Measurements from ENCODE around the gene LPCAT1.
A peak's percentile ranks its signal among the peaks of the same experiment; 100 is the strongest.
"Not testable (repeated sequence)": the region's sequence is repeated elsewhere in the genome, so short reads cannot be mapped to it uniquely, and the experiment has no call there.

The LPCAT1 gene
- 35.8 reads per million, percentile 60 among the genes with 10 or more reads in this experiment for total RNA-seq

DNA sequence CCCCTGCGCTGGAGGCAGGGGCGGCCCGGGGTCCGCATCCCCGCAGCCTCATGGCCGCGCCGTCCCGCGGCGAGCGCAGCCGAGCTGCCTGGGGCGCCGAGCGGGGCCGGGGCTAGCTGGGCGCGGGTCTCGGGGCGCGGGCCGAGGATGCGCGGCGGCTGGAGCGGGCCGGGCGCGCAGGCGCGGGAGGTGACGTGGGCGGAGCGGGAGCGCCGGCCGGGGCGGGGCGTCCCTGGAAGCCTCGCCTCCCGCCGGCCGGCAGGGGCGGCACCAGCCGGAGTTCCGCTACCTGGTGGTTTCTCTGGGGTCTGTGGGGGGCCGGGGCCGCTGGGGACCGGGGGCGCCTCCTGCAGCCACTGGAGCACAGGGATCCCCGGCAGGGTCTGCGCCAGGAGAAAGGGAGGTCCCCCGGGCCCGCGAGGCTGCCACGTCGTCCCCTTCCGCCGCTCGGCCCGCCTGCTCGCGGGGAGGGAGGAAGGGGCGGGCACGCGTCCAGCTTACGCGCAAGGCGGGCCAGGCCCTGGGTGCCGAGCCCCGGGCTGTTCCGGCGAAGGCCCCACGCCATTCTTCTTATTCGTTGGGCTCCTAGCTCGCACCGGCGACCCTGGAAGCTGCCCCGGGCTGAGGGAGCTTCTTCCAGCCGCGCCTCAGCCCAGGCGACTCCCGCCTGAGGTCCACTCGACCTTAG lies at the start of gene LPCAT1:
TSS of gene LPCAT1 (minus strand) at position 168 of the 688 bp plus-strand sequence. CDS start at position 52, 116 bp downstream.
- DNase-seq, result peak; percentile 52

DNA sequence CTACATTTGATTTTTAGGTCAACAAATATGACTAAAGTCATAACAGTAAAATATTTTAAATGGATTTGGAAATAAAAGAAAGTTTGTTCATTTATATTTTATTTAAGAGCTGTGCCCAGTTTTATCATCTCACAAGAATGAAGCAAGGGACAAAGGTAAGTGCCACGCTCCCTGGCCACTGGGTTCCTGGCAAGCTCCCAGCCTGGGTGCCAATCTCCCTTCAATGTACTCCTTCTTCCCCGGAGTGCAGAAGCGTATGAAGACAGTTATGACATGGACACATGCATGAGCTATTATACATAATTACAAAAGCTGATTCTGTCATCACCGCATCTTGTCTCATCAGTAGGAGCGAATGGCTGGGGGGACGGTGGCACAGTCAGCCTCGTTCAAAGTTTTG lies 48.1 kb upstream of the LPCAT1 start:
- DNase-seq, result not testable (repeated sequence)

- no peak for DNase-seq
Observed at GRCh38 chr5:1570975-1571374, 47.2 kb upstream of the LPCAT1 start.

GRCh38 chr5:1568201-1568979 lies 44.6 kb upstream of the LPCAT1 start:
- DNase-seq, result no peak

DNA sequence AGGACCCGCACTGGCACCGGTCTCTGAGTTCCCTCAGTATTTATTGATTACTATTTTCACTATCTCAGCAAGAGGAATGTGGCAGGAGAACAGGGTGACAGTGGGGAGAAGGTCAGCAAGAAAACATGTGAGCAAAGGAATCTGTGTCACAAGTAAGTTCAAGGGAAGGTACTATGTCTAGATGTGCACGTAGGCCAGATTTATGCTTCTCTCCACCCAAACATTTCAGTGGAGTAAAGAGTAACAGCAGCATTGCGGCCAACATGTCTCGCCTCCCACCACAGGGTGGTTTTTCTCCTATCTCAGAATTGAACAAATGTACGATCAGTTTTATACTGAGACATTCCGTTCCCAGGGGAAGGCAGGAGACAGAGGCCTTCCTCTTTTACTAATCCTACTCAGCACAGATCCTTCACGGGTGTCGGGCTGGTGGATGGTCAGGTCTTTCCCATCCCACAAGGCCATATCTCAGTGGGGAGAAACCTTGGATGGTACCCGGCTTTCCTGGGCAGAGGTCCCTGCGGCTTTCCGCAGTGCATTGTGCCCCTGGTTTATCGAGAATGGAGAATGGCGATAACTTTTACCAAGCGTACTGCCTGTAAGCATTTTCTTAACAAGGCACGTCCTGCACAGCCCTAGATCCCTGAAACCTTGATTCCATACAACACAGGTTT lies 43.9 kb upstream of the LPCAT1 start:
- DNase-seq, result not testable (repeated sequence)

- DNase-seq, result no peak
Observed at GRCh38 chr5:1565737-1566734, 42.3 kb upstream of the LPCAT1 start.

GRCh38 chr5:1564824-1565736 lies 41.3 kb upstream of the LPCAT1 start:
- no peak for DNase-seq

GRCh38 chr5:1564182-1564748 lies 40.5 kb upstream of the LPCAT1 start:
- no peak for DNase-seq

GRCh38 chr5:1563617-1564181 lies 39.9 kb upstream of the LPCAT1 start:
- no peak for DNase-seq

DNA sequence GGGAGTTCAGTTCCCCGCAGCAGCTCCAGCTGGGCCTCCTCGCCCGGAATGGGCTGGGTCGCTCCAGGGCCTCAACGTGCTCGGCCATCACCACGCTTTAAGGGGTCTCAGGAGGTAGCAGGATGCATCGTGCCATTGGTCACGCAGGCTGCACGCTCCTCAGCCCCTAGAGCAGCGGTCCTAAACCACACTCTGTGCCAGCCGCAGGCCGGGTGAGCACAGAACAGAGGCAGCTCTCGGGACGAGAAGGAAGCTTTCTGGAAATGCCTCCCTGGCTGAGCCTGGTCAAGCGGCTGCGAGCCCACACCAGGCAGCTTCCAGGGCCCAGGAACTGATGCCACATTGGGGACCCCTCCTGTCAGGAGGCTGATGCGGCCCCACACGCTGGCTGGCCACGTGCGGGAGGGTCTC lies 39.3 kb upstream of the LPCAT1 start:
- no peak for DNase-seq

DNA sequence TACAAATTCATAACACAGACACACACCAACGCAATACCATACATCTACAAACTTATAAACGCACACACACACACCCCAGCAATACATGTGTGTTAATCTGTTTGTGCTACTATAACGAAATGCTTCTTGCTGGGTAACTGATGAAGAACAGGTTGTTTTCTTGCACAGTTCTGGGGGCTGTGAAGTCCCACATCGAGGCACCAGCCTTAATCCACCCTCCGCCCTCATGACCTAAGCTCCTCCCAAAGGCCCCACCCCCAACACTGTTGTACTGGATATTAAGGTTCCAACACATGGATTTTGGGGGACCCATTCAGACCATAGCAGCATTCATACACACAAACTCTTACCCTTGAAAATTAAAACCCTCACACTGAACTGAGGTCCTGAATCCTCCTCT lies 38.8 kb upstream of the LPCAT1 start:
- no peak for DNase-seq

GRCh38 chr5:1561402-1561929 lies 37.7 kb upstream of the LPCAT1 start:
- no peak for DNase-seq

- not testable (repeated sequence) for DNase-seq
Observed at GRCh38 chr5:1560499-1560898, 36.7 kb upstream of the LPCAT1 start.

DNA sequence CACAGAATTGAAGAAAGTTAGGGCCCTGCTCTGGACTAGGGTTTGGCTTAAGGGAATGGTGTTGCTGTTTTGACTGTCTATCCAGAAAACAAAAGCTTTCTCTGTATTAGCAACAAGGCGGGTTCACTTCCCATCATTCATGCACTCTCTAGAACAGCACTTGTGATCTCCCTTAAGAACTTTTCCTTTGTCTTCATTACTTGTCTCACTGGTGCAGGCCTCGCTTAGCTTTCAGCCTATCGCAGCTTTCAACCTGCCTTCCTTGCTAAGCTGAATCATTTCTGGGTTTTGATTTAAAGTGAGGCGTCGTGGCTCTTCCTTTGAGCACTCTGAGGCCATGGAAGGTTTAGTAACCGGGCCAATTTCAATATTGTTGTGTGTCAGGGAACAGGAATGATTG lies 35.2 kb upstream of the LPCAT1 start:
- no peak for DNase-seq

GRCh38 chr5:1557114-1557873 lies 33.5 kb upstream of the LPCAT1 start:
- DNase-seq, result no peak

DNA sequence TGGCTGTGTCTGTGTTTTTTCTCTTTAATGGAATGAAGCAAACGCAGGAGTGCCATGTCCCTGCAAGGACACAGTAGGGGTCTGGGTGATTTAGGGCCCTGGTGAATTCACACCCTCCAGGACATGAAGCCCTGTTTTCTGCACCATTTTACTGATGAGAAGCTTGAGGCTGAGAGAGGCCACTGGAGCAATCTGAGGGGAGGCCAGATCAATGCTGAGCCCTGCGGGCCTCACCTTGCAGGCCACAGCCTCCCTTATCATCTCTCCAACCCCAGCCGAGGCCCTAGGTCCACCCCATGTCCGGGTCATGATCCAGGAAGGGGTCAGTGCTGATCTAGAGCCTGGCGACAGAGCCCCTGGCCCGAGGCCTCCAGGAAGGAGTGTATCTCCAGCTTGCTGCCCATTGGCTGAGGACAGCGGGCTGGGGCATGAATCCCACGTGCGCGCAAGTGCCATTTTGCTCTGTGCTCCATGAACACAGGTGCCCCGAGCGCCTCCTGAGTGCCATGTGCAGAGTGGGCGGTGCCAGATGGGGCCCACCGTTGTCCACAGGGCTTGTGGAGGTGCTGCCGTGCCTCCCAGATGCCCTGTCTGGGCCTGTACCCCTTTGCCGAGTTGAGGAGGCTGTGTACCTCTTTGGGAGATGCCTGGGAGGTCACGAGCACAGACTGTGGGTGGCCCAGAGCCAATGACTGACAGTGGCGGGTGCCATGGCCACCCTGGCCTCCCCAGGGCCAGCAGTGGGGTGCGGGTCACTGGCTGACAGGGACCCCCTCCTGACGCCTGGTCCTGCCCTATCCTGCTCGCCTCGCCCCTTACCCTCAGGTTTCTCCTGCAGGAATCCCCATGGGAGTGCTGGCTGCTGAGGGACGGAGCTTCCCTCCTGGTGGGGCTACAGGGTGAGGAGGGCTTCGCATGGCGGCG lies 32.3 kb upstream of the LPCAT1 start:
- no peak for DNase-seq

DNA sequence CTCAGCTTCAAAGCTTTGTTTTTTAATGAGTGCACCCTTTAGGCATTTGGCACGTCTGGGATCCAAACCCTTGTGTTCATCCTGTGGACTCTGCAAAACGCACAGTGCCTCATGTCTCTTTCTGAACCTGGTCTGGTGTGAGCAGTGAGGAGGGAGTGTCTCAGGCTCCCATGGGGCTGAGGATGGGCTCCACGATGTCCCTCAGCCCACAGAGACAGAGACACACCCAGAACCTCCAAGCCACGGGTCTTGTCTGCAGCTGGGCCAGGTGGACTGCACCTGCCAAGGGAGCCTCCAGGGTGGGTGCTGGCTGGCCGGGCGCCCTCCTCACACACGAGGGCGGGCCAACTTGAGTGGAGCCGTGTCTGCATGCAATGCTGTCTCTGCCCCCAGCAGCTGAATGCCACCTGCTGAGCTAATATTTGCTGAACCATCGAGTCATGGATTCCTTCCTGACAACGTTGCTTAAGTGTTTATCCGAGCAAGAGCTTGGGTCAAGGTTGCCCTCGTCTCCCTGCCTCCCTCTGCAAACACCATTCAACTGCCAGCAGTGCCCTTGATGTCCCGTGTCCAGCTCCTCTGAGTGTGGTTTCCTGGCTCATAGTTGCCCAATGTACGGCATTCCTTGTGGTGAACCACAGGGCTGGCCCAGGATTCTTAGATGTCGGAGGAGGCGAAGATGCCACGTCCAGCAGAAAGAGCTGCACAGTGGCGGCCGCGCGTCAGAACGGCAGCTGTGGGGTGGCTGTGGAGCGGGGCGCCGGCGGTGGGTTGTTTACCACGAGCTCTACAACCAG lies 31.4 kb upstream of the LPCAT1 start:
- no peak for DNase-seq

Data from effector CD4-positive, alpha-beta T cell (primary cell).